Stimulated activated CD8-positive, alpha-beta memory T cell treated with anti-CD3 and anti-CD28 coated beads, Interleukin-12 subunit alpha, Interleukin-12 subunit beta, amount 100 ng/mL, for 1 hour (primary cell): ENCODE measurements around the gene STXBP5.

ENCODE experiments used
- DNase-seq: peaks from one replicate; pipeline ENCODE4 v3.0.0-alpha.2; 2020; ENCODE audit warnings: low read depth

Gene STXBP5

GRCh38 chr6:147211349-147211748 is 7.1 kb downstream of the STXBP5 start:
- DNase-seq = no peak

DNA sequence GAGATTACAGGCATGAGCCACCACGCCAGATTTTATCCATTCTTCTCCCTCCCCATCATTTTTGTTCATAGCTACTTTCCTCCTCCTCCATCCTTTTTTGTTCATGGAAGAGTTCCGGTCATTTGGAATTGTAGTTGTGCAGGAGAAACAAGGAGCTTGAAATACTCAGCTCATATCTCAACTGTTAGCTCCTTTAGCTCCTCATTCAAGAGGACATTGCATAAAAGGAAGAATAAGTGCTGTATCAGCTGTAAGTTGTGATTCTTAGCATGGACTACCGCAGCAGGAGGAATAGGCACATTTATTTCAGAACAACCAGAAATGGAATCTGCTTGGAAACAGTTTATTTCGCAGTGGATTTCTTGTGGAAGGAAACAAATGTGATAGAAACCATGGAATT is 7.6 kb downstream of the STXBP5 start:
- no peak for DNase-seq

DNA sequence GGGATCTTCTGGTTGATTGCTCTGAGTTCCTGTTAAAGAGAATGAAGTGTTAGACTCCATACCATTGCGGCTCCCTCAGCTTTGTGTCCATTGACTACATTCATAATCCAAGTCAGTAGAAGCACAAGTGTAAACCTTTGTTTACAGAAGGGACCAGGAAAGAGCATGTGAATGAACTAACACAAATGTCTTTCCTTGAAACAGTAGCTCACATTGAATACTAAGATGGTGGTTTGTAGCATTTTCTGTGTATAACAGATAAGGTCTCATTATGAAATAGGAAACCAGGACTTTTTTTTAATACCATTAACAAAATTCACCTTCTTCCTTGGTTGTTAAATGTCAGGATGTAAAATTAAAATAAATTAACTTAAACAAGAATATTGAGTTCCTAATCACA is 8.4 kb downstream of the STXBP5 start:
- no peak for DNase-seq

- no peak for DNase-seq
Measured at GRCh38 chr6:147213772-147214171, 9.6 kb downstream of the STXBP5 start.

- DNase-seq = no peak
Measured at GRCh38 chr6:147214248-147215227, 10.3 kb downstream of the STXBP5 start.

- no peak for DNase-seq
Measured at GRCh38 chr6:147216915-147217314, 12.7 kb downstream of the STXBP5 start.

DNA sequence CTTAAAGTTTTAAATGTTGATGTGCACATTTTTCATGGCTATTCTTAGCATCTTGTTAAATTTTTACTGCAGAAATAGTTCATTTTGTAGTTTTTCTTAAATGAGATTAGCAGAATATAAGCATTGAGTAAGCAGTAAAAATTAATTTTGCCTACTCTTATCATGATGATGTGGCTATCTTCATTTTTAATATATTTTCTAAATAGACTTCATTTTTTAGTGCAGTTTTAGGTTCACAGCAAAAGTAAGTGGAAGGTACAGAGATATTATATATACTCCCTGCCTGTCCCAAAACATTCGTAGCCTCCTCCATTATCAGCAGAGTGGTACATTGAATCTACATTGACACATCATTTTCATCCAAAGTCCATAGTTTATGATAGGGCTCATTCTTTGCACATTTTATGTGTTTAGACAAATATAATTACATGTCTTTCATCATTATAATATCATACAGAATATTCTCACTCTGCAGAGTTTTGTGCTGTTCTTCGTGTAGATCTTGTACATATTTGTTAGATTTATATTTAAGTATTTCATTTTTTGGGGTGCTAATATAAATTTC is 13.7 kb downstream of the STXBP5 start:
- DNase-seq = no peak

- DNase-seq = no peak
Measured at GRCh38 chr6:147218797-147219196, 14.6 kb downstream of the STXBP5 start.

- no peak for DNase-seq
Measured at GRCh38 chr6:147219463-147219862, 15.2 kb downstream of the STXBP5 start.

DNA sequence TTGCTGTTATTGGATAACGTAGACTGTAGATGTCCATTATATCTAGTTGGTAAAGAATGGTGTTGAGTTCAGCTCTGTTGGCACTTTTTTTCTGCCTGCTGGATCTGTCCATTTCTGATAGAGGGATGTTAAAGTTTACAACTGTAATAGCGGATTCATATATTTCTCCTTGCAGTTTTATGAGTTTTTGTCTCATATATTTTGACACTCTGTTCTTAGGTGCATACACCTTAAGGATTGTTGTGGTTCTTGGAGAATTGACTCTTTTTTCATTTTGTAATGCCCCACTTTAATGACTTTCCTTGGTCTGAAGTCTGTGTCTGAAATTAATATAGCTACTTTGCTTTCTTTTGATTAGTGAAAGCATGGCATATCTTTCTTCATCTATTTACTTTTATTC is 16.1 kb downstream of the STXBP5 start:
- no peak for DNase-seq

GRCh38 chr6:147221739-147222138 is 17.5 kb downstream of the STXBP5 start:
- DNase-seq = no peak

DNA sequence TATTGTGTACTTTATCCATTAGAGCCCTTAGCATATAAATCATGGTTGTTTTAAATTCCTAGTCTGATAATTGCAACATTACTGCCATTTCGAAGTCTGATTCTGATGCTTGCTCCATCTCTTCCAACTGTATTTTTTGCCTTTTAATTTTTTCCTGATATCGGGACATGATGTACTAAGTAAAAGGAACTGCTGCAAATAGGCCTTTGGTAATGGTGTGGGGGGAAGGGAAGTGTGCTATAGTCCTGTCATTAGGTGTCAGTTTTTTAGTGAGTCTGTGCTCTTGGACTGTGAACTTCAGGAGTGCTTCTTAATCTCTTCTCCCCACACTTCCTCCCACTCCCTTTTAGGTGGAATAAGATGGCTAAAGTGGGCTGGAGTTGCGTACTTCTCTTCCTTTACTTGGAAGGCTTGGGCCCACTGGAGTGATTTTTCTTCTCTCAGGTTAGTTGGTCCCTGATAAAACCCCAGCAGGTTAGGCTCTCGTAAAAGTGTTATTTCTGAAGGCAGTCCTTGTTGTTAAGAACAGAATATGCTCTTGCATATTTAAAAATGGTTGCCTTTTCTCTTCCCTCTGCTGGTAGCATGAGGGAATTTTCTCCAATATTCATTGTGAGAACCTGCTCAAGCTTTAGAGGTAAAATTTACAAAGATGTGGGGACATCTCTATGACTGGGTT is 18.1 kb downstream of the STXBP5 start:
- no peak for DNase-seq

DNA sequence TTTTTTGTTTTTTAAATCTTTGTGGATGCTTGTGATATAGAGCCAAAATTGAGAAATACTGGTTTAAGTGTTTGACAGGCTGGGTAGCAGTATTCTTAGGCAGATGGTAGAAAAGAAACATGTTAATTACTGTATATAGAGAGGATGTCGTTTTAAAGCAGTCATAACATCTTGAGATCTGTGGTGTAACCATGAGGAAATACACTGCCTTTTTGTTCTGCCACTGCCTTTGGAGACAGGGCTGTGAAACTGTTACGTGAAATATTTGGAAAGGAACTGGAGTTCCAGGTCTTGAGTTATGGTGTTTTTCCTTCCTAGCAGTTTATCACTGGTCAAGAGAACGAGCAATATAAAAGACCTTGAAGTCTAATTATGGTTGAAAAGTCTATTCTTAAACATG is 19.5 kb downstream of the STXBP5 start:
- no peak for DNase-seq

- no peak for DNase-seq
Measured at GRCh38 chr6:147226163-147226724, 22.0 kb downstream of the STXBP5 start.

GRCh38 chr6:147226877-147227276 is 22.7 kb downstream of the STXBP5 start:
- no peak for DNase-seq

DNA sequence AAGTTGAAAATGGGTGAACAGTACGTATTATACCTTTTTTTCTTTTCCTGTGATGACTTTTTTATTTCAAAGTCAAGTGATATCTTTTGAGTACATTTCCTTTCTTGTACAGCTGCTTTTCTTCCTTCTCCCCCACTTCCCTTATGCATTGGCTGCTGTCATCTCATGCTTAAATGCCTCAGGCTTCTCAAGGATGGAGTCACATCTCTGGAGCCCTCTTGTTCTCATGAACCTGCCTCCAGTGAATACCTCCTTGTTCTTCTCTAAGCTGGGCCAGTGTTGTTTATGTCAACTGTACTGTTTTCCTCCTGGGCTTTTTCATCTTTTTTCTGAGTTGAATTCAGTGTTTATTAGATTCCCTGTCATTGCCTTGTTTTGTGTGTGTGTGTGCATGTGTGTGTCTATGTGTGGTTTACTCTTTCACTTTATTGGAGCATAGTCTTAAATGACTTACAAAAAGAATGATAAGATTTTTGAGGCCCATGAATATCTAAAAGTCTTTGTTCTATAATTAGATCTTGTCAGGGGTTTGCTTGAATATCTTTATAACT is 23.6 kb downstream of the STXBP5 start:
- no peak for DNase-seq

GRCh38 chr6:147231589-147231988 is 27.4 kb downstream of the STXBP5 start:
- no peak for DNase-seq

- DNase-seq = no peak
Measured at GRCh38 chr6:147234685-147235084, 30.5 kb downstream of the STXBP5 start.

DNA sequence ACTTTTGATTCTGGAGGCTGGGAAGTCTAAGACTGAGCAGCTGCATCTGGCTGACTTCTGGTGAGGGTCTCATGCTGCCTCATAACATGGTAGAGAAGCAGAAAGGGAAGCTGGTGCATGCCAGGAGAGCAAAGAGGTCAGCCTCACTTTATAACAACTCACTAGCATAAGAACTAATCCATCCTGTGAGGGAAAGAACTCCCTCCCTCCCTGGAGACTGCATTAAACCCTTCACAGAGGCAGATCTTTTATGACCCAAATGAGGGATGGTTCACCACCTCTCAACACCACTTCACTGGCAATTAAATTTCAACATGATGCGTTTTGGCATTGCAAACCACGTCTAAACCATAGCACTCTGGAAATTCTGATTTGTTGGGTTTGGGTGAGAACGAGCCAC is 33.9 kb downstream of the STXBP5 start:
- DNase-seq = no peak

DNA sequence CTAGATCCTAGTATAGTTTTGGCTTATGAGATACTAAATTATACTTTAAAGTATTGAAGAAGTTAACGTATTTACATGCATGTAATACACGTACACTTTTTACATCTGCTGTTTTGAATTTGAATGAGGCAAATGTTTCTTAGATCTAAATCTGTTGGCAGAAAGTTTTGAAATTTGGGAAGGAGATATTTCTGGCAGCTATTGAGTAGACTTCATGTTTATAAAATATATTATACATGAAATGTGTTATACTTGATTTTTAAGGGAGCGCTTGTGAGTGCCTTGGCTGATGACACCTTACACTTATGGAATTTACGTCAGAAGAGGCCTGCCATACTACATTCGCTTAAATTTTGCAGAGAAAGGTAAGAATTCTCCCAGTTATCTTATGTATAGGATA is 34.7 kb downstream of the STXBP5 start:
- DNase-seq = no peak

GRCh38 chr6:147244832-147245231 is 40.6 kb downstream of the STXBP5 start:
- DNase-seq = no peak

GRCh38 chr6:147245693-147246092 is 41.5 kb downstream of the STXBP5 start:
- no peak for DNase-seq
